ENCODE results near the gene C17orf75. TPM values are rescaled to one million over a fixed set of nuclear protein-coding genes. Genes with fewer than 3 reads are reported as not detected.

The C17orf75 gene
- total and polyA plus RNA-seq, 10 of the 15 experiments (the other 5 are each of a cell fraction or from before 2014, with no cell fraction given): 21.7 to 53.0 (median 27.3) TPM

DNA sequence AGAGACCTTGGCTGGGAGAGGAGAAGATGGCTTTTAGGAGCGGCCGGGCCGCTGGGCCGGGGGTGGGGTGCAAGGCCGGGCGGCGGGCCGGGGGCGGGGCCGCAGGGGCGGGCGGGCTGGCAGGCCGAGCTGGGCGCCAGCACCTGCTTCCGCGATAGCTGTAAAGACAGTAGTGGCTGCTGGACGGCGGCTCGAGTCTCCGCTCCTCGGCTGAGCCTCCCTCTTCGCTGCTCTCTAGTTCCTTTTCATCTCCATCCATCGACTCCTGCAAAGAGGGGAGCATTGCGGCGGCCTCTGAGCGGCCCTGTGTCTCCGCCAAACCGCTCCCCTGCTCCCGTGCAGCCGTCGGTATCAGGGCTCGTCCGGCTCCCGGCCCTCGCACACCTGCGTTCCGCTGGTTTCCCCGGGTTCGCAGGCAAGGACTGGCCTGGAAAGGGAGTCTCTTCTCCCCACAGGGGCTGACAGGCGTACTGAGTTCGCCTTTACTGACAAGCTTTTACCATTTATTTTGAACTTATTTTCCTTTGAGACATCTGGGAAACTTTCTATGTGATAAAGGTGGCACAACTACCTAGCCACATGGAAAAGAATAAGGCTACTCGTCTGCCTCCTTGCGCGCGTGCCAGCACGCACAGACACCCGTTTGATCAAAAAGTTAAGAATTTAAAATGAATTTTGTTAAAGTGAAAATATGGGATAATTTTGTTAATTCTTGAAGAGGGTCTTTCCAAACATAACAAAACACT, at the start of gene C17orf75 (continued):
- TF ChIP-seq, protein P1, sequence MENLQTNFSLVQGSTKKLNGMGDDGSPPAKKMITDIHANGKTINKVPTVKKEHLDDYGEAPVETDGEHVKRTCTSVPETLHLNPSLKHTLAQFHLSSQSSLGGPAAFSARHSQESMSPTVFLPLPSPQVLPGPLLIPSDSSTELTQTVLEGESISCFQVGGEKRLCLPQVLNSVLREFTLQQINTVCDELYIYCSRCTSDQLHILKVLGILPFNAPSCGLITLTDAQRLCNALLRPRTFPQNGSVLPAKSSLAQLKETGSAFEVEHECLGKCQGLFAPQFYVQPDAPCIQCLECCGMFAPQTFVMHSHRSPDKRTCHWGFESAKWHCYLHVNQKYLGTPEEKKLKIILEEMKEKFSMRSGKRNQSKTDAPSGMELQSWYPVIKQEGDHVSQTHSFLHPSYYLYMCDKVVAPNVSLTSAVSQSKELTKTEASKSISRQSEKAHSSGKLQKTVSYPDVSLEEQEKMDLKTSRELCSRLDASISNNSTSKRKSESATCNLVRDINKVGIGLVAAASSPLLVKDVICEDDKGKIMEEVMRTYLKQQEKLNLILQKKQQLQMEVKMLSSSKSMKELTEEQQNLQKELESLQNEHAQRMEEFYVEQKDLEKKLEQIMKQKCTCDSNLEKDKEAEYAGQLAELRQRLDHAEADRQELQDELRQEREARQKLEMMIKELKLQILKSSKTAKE (IDR thresholded peaks at IDR 0.05; ENCODE audit: low read depth, poor library complexity, severe bottlenecking): no peak
- TF ChIP-seq MYB (IDR thresholded peaks at IDR 0.05; ENCODE audit: borderline replicate concordance, low read depth, low read length): no peak
- peak; percentile 97 for TF ChIP-seq STAT1 (conservative IDR thresholded peaks at IDR 0.05)
- no peak for TF ChIP-seq RBBP5 (conservative IDR thresholded peaks at IDR 0.05)
- no peak for TF ChIP-seq KDM1A (IDR thresholded peaks at IDR 0.05; ENCODE audit: borderline replicate concordance)
- peak; percentile 25; the same call in 1 of the 2 replicates for TF ChIP-seq FOXK2 (IDR thresholded peaks at IDR 0.05)
- TF ChIP-seq BCL11A (IDR thresholded peaks at IDR 0.05; ENCODE audit: low read depth, low read length): no peak
- peak; percentile 94 for TF ChIP-seq TAF1 (IDR thresholded peaks at IDR 0.05; ENCODE audit: borderline replicate concordance, low read depth, low read length)
- TF ChIP-seq ZNF274 (IDR thresholded peaks at IDR 0.05; ENCODE audit: insufficient read depth, insufficient read length): no peak
- no peak for TF ChIP-seq NFXL1 (IDR thresholded peaks at IDR 0.05; ENCODE audit: borderline replicate concordance)
- TF ChIP-seq NR2C2 (IDR thresholded peaks at IDR 0.05; ENCODE audit: borderline replicate concordance, control insufficient read depth, insufficient read length, low read depth): no peak
- TF ChIP-seq SREBF1 (IDR thresholded peaks at IDR 0.05; ENCODE audit: low read length): no peak
- no peak for TF ChIP-seq ZBED1 (IDR thresholded peaks at IDR 0.05; ENCODE audit: borderline replicate concordance)
- no peak for TF ChIP-seq RAD51 (IDR thresholded peaks at IDR 0.05)
- TF ChIP-seq, protein P2, sequence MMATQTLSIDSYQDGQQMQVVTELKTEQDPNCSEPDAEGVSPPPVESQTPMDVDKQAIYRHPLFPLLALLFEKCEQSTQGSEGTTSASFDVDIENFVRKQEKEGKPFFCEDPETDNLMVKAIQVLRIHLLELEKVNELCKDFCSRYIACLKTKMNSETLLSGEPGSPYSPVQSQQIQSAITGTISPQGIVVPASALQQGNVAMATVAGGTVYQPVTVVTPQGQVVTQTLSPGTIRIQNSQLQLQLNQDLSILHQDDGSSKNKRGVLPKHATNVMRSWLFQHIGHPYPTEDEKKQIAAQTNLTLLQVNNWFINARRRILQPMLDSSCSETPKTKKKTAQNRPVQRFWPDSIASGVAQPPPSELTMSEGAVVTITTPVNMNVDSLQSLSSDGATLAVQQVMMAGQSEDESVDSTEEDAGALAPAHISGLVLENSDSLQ (IDR thresholded peaks at IDR 0.05): peak; percentile 52; the same call in 1 of the 2 replicates
- peak; percentile 78 for TF ChIP-seq POLR2AphosphoS5 (IDR thresholded peaks at IDR 0.05; ENCODE audit: low read length)
- no peak for TF ChIP-seq SMAD1 (IDR thresholded peaks at IDR 0.05; ENCODE audit: low read depth, partially characterized antibody)
- peak; percentile 67; the same call in 1 of the 2 replicates for TF ChIP-seq GATAD2B (conservative IDR thresholded peaks at IDR 0.05; ENCODE audit: low read depth)
- no peak for TF ChIP-seq NFYA (IDR thresholded peaks at IDR 0.05; ENCODE audit: borderline replicate concordance, low read depth, low read length)
- TF ChIP-seq TCF3 (IDR thresholded peaks at IDR 0.05; ENCODE audit: borderline replicate concordance, insufficient read depth, low read depth, low read length): peak; percentile 88
- no peak for TF ChIP-seq NRF1 (conservative IDR thresholded peaks at IDR 0.05; ENCODE audit: low read depth, low read length)
- TF ChIP-seq, protein P3, sequence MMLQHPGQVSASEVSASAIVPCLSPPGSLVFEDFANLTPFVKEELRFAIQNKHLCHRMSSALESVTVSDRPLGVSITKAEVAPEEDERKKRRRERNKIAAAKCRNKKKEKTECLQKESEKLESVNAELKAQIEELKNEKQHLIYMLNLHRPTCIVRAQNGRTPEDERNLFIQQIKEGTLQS (IDR thresholded peaks at IDR 0.05; ENCODE audit: borderline replicate concordance, extremely low read depth, low read depth, low read length): no peak
- TF ChIP-seq, protein P4, sequence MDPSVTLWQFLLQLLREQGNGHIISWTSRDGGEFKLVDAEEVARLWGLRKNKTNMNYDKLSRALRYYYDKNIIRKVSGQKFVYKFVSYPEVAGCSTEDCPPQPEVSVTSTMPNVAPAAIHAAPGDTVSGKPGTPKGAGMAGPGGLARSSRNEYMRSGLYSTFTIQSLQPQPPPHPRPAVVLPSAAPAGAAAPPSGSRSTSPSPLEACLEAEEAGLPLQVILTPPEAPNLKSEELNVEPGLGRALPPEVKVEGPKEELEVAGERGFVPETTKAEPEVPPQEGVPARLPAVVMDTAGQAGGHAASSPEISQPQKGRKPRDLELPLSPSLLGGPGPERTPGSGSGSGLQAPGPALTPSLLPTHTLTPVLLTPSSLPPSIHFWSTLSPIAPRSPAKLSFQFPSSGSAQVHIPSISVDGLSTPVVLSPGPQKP (IDR thresholded peaks at IDR 0.05; ENCODE audit: low read depth, low read length): peak; percentile 65; the same call in 1 of the 2 replicates
- TF ChIP-seq, protein P5, sequence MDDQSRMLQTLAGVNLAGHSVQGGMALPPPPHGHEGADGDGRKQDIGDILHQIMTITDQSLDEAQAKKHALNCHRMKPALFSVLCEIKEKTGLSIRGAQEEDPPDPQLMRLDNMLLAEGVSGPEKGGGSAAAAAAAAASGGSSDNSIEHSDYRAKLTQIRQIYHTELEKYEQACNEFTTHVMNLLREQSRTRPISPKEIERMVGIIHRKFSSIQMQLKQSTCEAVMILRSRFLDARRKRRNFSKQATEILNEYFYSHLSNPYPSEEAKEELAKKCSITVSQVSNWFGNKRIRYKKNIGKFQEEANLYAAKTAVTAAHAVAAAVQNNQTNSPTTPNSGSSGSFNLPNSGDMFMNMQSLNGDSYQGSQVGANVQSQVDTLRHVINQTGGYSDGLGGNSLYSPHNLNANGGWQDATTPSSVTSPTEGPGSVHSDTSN (IDR thresholded peaks at IDR 0.05; ENCODE audit: insufficient replicate concordance, low read depth, low read length): peak; percentile 20
